MM.1S (cell line): ENCODE measurements around the gene RPS19BP1.

Source experiments
- CTCF ChIP-seq: fragments of 300-600 bp; sonication (generic); IDR thresholded peaks from 2 replicates; pipeline ENCODE4 v1.5.1; 2016; ENCODE audit warnings: antibody characterized with exemption, low read length, mixed read lengths
- EZH2phosphoT487 ChIP-seq: fragments of 300-600 bp; sonication (generic); IDR thresholded peaks from 2 replicates; pipeline ENCODE4 v1.6.1; 2018; ENCODE audit warnings: antibody characterized with exemption, low read length

GRCh38 chr22:39479254-39479653, 53.3 kb downstream of the RPS19BP1 start:
- TF ChIP-seq CTCF = no peak
- TF ChIP-seq EZH2phosphoT487 = no peak
